Activated CD4-positive, alpha-beta T cell treated with anti-CD3 and anti-CD28 coated beads for 36 hours (primary cell): ENCODE measurements around the gene ELK3. TPM values are rescaled to one million over a fixed set of nuclear protein-coding genes. Genes with fewer than 3 reads are reported as not detected.
A peak's percentile ranks its signal among the peaks of the same experiment; 100 is the strongest.

Experiments
- ATAC-seq: fragments of 200-7000 bp; cut with Tn5 transposase; one replicate; pipeline ENCODE4 v1.10.0; 2021; ENCODE audit warnings: mild to moderate bottlenecking, moderate library complexity
- CTCF ChIA-PET: fragments of 350-600 bp; sonication (Branson Sonifier 250); formaldehyde crosslinking; loops from one replicate; lab custom pipeline; 2021; ENCODE audit warnings: antibody characterized with exemption; lab: Charles Lee
- POLR2A ChIA-PET: fragments of 350-600 bp; sonication (Branson Sonifier 250); formaldehyde crosslinking; loops from one replicate; lab custom pipeline; 2021; ENCODE audit warnings: antibody characterized with exemption, inconsistent platforms; lab: Charles Lee
- DNase-seq: peaks from one replicate; pipeline ENCODE4 v3.0.0-alpha.2; 2020
- H3K27ac Mint-ChIP-seq: one replicate; pipeline ENCODE4 v1.8.0; 2021; ENCODE audit warnings: mixed read lengths
- H3K27me3 Mint-ChIP-seq: one replicate; pipeline ENCODE4 v1.8.0; 2021; ENCODE audit warnings: mixed read lengths
- H3K36me3 Mint-ChIP-seq: one replicate; pipeline ENCODE4 v1.8.0; 2021; ENCODE audit warnings: low read depth, mixed read lengths
- H3K4me1 Mint-ChIP-seq: one replicate; pipeline ENCODE4 v1.8.0; 2021; ENCODE audit warnings: mixed read lengths
- H3K4me3 Mint-ChIP-seq: one replicate; pipeline ENCODE4 v1.8.0; 2021; ENCODE audit warnings: mild to moderate bottlenecking, moderate library complexity, mixed read lengths
- H3K9me3 Mint-ChIP-seq: one replicate; pipeline ENCODE4 v1.8.0; 2021; ENCODE audit warnings: low read depth, mixed read lengths
- intact Hi-C, 2 experiments: fragments of 100-400 bp; cut with DNase I in 1 of 2; cut with micrococcal nuclease in 1 of 2; formaldehyde crosslinking; loops; one replicate each; pipeline versions ENCODE4 v1.14.2 to v1.15.1; 2022 to 2024; cut with DNase I, micrococcal nuclease
- total RNA-seq, 2 experiments: library from RNA; stranded (reverse); gene quantifications; one replicate each; pipeline ENCODE4 v1.2.3, GENCODE V29; 2021

The ELK3 gene
- total RNA-seq, 2 experiments from 2014 or later: 17.0 to 17.4 TPM

DNA sequence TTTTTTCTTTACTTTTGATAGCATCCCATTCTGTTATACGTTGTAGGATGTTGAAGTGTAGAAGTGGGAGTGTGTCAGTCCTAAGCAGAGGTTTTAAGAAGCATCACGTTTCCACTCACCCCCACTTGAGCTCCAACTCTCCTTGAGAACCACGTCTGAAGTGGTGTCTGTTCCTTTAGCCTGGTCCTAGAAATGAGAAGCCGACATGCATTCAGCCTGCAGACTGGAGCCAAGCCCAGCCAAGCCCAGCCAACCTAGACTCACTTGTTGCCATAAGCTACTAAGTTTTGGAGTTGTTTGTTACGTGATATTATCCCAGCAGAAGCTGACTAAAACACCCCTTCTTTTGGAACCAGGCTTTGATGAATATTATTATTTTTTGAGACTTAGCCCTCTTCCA lies 4.4 kb upstream of the ELK3 start:
- H3K36me3 Mint-ChIP-seq: peaks cover 2% of the 10 kb centered on the region
- intact Hi-C loops: loop anchor here in 1 of 2 experiments (10.0 kb wide), 1 partner anchor 55 kb away; no protein-coding TSS in a partner anchor
- DNase-seq (no peak), ATAC-seq (no peak)
- ChIA-PET CTCF (interaction anchor here (0.8 to 2.8 kb wide), 3 partner anchors 11 to 26 kb away, joined by 3 to 10 read pairs (median 6); no protein-coding TSS in a partner anchor), POLR2A (interaction anchor here (0.6 kb wide), 1 partner anchor 165 kb away, joined by 3 read pairs; no protein-coding TSS in a partner anchor)
- no peaks in the 10 kb centered on the region for H3K27me3 Mint-ChIP-seq
- no peak overlapping the region for H3K27ac Mint-ChIP-seq
- H3K4me1 Mint-ChIP-seq: peaks cover 47% of the 10 kb centered on the region
- no peak overlapping the region for H3K4me3 Mint-ChIP-seq
- no peaks in the 10 kb centered on the region for H3K9me3 Mint-ChIP-seq

- intact Hi-C loops: loop anchor here in 1 of 2 experiments (10.0 kb wide), 1 partner anchor 56 kb away; no protein-coding TSS in a partner anchor
- Mint-ChIP-seq H3K4me3 (no peak overlapping the region), H3K36me3 (peaks cover 4% of the 10 kb centered on the region), H3K4me1 (peaks cover 49% of the 10 kb centered on the region), H3K9me3 (no peaks in the 10 kb centered on the region), H3K27ac (no peak overlapping the region), H3K27me3 (no peaks in the 10 kb centered on the region)
- ATAC-seq (no peak), DNase-seq (no peak)
- ChIA-PET POLR2A (interaction anchor here (0.6 kb wide), 1 partner anchor 164 kb away, joined by 3 read pairs; no protein-coding TSS in a partner anchor), CTCF (interaction anchor here (1.6 to 2.8 kb wide), 2 partner anchors 13 to 25 kb away, joined by 6 to 10 read pairs; no protein-coding TSS in a partner anchor)
Measured at GRCh38 chr12:96190413-96191108, 3.6 kb upstream of the ELK3 start.

- peak overlapping the region; percentile 75 for H3K4me3 Mint-ChIP-seq
- ChIA-PET CTCF (interaction anchor here (0.6 to 1.0 kb wide), 4 partner anchors 12 to 253 kb away, joined by 3 to 4 read pairs (median 3); no protein-coding TSS in a partner anchor), POLR2A (interaction anchor here (1.2 kb wide), 1 partner anchor 16 kb away, joined by 3 read pairs; no protein-coding TSS in a partner anchor)
- intact Hi-C loops: loop anchor here in 1 of 2 experiments (10.0 kb wide), 1 partner anchor 58 kb away; no protein-coding TSS in a partner anchor
- ATAC-seq (no peak), DNase-seq (no peak)
- no peaks in the 10 kb centered on the region for H3K9me3 Mint-ChIP-seq
- peak overlapping the region; percentile 85 for H3K27ac Mint-ChIP-seq
- H3K36me3 Mint-ChIP-seq: peaks cover 4% of the 10 kb centered on the region
- H3K27me3 Mint-ChIP-seq: no peaks in the 10 kb centered on the region
- peaks cover 52% of the 10 kb centered on the region for H3K4me1 Mint-ChIP-seq
Measured at GRCh38 chr12:96192926-96193573, 1.1 kb upstream of the ELK3 start.

DNA sequence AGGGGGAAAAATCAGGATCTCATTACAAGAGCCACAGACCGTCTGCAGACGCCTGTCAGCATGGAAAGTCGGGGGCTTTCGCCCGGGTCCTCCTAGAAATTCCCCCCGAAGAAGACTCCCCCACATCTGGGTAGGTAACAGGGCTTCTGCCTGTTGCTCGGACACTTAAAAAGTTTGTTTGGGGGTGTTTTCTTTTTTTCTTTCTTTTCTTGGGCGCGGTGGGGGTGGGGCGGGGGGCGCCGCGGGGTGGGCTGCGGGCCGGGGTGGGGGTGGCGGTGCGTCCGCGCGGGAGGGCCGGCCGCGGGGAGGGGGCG lies 358 bp downstream of the ELK3 start:
- Mint-ChIP-seq H3K27ac (peak overlapping the region; percentile 98), H3K9me3 (no peaks in the 10 kb centered on the region), H3K36me3 (peaks cover 4% of the 10 kb centered on the region), H3K4me1 (peaks cover 60% of the 10 kb centered on the region), H3K27me3 (no peaks in the 10 kb centered on the region), H3K4me3 (peak overlapping the region; percentile 97)
- intact Hi-C loops: loop anchor here in 1 of 2 experiments (10.0 kb wide), 1 partner anchor 60 kb away; no protein-coding TSS in a partner anchor
- CTCF ChIA-PET: interaction anchor here (1.7 kb wide), 1 partner anchor 17 kb away, joined by 9 read pairs; no protein-coding TSS in a partner anchor
- no peak for ATAC-seq
- POLR2A ChIA-PET: no interaction called here
- no peak for DNase-seq

- H3K27ac Mint-ChIP-seq: peak overlapping the region; percentile 100
- peak; percentile 73 for ATAC-seq
- peaks cover 6% of the 10 kb centered on the region for H3K36me3 Mint-ChIP-seq
- intact Hi-C loops: loop anchor here (1.0 to 10.0 kb wide), 11 partner anchors 18 to 712 kb away; partner anchors contain the start of genes CDK17 (in 2 of the 2), LTA4H (in 1 of the 2) and NEDD1 (in 1 of the 2)
- H3K4me3 Mint-ChIP-seq: peak overlapping the region; percentile 97
- peaks cover 61% of the 10 kb centered on the region for H3K4me1 Mint-ChIP-seq
- ChIA-PET CTCF (interaction anchor here (1.4 to 5.9 kb wide), 3 partner anchors 18 to 203 kb away, joined by 4 to 80 read pairs (median 9); no protein-coding TSS in a partner anchor), POLR2A (interaction anchor here (0.6 to 1.6 kb wide), 19 partner anchors 8 to 644 kb away, joined by 3 to 20 read pairs (median 5); no protein-coding TSS in a partner anchor)
- peak; percentile 86 for DNase-seq
- no peaks in the 10 kb centered on the region for H3K27me3 Mint-ChIP-seq
- H3K9me3 Mint-ChIP-seq: no peaks in the 10 kb centered on the region
Measured at GRCh38 chr12:96194971-96195844, 1.0 kb downstream of the ELK3 start.

GRCh38 chr12:96195845-96196451 lies 1.8 kb downstream of the ELK3 start:
- POLR2A ChIA-PET: interaction anchor here (0.6 to 1.6 kb wide), 19 partner anchors 8 to 645 kb away, joined by 3 to 20 read pairs (median 5); no protein-coding TSS in a partner anchor
- Mint-ChIP-seq H3K9me3 (no peaks in the 10 kb centered on the region), H3K4me3 (peak overlapping the region; percentile 97), H3K36me3 (peaks cover 9% of the 10 kb centered on the region), H3K27ac (peak overlapping the region; percentile 100), H3K27me3 (no peaks in the 10 kb centered on the region), H3K4me1 (peaks cover 61% of the 10 kb centered on the region)
- DNase-seq (peak; percentile 71), ATAC-seq (peak; percentile 24)
- CTCF ChIA-PET: interaction anchor here (0.7 to 5.9 kb wide), 4 partner anchors 17 to 202 kb away, joined by 4 to 80 read pairs (median 6); no protein-coding TSS in a partner anchor
- intact Hi-C loops: loop anchor here (1.0 to 10.0 kb wide), 11 partner anchors 19 to 711 kb away; partner anchors contain the start of genes CDK17 (in 2 of the 2), LTA4H (in 1 of the 2) and NEDD1 (in 1 of the 2)

DNA sequence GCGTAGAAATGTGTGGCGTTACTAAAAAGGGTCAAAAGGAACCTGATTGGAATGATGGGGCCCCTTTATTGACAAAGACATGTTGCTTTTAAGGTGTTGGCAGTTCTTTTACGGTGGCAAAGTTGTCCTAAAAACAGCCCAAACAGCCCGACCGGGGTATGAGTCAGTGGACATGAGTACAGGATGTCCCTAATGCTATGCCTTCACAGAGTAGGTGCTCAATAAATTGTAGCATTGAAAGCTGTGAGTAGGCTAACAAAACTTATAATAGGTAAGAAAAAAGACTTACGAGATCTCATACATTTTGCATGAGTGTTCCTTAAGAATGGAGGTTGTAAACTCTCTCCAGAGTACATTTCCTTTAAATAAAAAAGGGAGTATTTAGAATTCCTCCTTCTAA lies 2.6 kb downstream of the ELK3 start:
- no peak for DNase-seq
- POLR2A ChIA-PET: interaction anchor here (1.6 kb wide), 1 partner anchor 20 kb away, joined by 20 read pairs; no protein-coding TSS in a partner anchor

GRCh38 chr12:96197503-96198272 lies 3.5 kb downstream of the ELK3 start:
- intact Hi-C loops: loop anchor here (2.0 to 10.0 kb wide), 6 partner anchors 63 to 710 kb away; partner anchors contain the start of genes CFAP54 (in 1 of the 2) and NEDD1 (in 1 of the 2)
- DNase-seq (no peak), ATAC-seq (no peak)
- H3K27me3 Mint-ChIP-seq: no peaks in the 10 kb centered on the region
- H3K27ac Mint-ChIP-seq: peak overlapping the region; percentile 100
- H3K4me3 Mint-ChIP-seq: peak overlapping the region; percentile 43
- peaks cover 17% of the 10 kb centered on the region for H3K36me3 Mint-ChIP-seq
- H3K4me1 Mint-ChIP-seq: peaks cover 69% of the 10 kb centered on the region
- POLR2A ChIA-PET: no interaction called here
- CTCF ChIA-PET: interaction anchor here (0.6 to 5.9 kb wide), 4 partner anchors 15 to 232 kb away, joined by 3 to 80 read pairs (median 7); no protein-coding TSS in a partner anchor
- H3K9me3 Mint-ChIP-seq: no peaks in the 10 kb centered on the region

More for the DNA sequence above, 2.6 kb downstream of the ELK3 start:
- ATAC-seq: no peak
- Mint-ChIP-seq H3K9me3 (no peaks in the 10 kb centered on the region), H3K27ac (peak overlapping the region; percentile 100), H3K36me3 (peaks cover 11% of the 10 kb centered on the region), H3K27me3 (no peaks in the 10 kb centered on the region), H3K4me1 (peaks cover 70% of the 10 kb centered on the region), H3K4me3 (peak overlapping the region; percentile 97)
- intact Hi-C loops: loop anchor here (1.0 to 10.0 kb wide), 6 partner anchors 19 to 711 kb away; partner anchors contain the start of gene NEDD1 (in 1 of the 2)
- CTCF ChIA-PET: interaction anchor here (0.6 to 5.9 kb wide), 4 partner anchors 16 to 233 kb away, joined by 3 to 80 read pairs (median 4); no protein-coding TSS in a partner anchor

DNA sequence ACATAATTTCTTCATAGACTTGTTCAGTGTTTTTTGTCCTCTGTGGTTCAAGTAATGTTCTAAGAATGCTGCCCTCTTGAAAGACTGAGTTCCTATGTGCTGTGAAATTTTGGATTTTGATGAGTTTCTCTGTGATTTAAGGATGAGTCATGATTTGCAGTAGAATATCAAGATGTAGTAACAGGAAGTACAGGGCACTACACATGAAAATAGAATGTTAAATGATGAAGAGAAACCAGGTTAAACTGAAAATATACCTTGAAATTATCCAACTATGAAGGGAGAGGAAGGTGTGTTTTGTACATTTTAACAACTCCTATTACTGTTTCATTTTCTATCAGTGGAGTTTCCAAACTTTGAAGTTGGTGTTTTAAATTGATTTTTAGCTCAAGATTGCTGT lies 4.8 kb downstream of the ELK3 start:
- Mint-ChIP-seq H3K27ac (peak overlapping the region; percentile 71), H3K4me1 (peaks cover 67% of the 10 kb centered on the region), H3K36me3 (peaks cover 26% of the 10 kb centered on the region), H3K4me3 (peak overlapping the region; percentile 21), H3K9me3 (no peaks in the 10 kb centered on the region), H3K27me3 (no peaks in the 10 kb centered on the region)
- intact Hi-C loops: loop anchor here (1.0 to 10.0 kb wide), 9 partner anchors 22 to 708 kb away; partner anchors contain the start of genes CFAP54 (in 1 of the 2) and NEDD1 (in 1 of the 2)
- CTCF ChIA-PET: interaction anchor here (0.7 to 5.9 kb wide), 6 partner anchors 14 to 318 kb away, joined by 3 to 80 read pairs (median 6); no protein-coding TSS in a partner anchor
- POLR2A ChIA-PET: interaction anchor here (0.6 to 1.0 kb wide), 6 partner anchors 10 to 303 kb away, joined by 3 to 8 read pairs (median 4); no protein-coding TSS in a partner anchor
- no peak for DNase-seq
- ATAC-seq: peak; percentile 48
